ENCODE measurements around the gene LASP1NB.

Gene LASP1NB

DNA sequence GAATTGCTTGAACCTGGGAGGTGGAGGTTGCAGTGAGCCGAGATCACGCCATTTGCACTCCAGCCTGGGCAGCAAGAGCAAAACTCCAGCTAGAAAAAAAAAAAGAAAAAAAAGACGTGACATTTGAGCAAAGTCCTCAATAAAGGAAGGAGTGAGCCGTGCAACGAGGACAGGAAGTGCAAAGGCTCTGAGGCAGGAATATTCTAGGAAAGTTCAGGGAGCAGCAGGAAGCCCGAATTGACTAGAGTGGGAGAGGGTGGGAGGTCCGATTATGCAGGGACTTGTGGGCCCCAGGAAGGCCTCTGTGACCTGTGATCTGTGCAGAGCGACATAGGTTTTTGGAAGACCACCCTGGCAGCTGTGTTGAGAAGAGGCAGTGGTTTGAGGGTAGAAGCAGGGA lies 8.6 kb upstream of the LASP1NB start:
- Mint-ChIP-seq H3K9me3 (ENCODE audit: unreplicated experiment) (no peaks in the 10 kb centered on the region), H3K36me3 (ENCODE audit: unreplicated experiment) (peaks cover 55% of the 10 kb centered on the region), H3K4me3 (ENCODE audit: unreplicated experiment) (no peak overlapping the region), H3K27me3 (ENCODE audit: unreplicated experiment) (no peaks in the 10 kb centered on the region), H3K4me1 (ENCODE audit: unreplicated experiment) (peaks cover 30% of the 10 kb centered on the region), H3K27ac (ENCODE audit: unreplicated experiment) (peak overlapping the region; percentile 15)
- TF ChIP-seq, protein P1, sequence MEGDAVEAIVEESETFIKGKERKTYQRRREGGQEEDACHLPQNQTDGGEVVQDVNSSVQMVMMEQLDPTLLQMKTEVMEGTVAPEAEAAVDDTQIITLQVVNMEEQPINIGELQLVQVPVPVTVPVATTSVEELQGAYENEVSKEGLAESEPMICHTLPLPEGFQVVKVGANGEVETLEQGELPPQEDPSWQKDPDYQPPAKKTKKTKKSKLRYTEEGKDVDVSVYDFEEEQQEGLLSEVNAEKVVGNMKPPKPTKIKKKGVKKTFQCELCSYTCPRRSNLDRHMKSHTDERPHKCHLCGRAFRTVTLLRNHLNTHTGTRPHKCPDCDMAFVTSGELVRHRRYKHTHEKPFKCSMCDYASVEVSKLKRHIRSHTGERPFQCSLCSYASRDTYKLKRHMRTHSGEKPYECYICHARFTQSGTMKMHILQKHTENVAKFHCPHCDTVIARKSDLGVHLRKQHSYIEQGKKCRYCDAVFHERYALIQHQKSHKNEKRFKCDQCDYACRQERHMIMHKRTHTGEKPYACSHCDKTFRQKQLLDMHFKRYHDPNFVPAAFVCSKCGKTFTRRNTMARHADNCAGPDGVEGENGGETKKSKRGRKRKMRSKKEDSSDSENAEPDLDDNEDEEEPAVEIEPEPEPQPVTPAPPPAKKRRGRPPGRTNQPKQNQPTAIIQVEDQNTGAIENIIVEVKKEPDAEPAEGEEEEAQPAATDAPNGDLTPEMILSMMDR (IDR thresholded peaks at IDR 0.05) = no peak
- DNase-seq (ENCODE audit: extremely low spot score, unreplicated experiment) = peak; percentile 27

DNA sequence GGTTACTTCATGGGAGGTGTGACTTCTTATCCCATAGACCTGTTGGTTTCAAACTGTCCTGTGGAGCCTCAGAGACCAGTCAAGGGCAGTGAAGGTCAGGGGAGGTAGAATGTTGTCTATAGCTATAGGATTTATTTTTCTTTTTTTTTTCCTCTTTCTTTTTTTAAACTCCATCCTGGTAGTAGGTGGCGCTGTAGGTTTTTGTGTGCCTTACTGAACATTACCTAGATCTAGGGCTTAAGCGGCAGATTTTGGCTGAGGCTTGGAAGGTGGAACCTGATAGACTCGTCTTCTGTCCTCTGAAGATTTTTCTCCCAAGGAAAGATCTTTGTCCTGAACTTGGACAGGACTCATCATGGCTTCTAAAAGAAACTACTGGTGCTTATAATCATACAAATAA lies 8.2 kb upstream of the LASP1NB start:
- Mint-ChIP-seq H3K4me1 (ENCODE audit: unreplicated experiment) (peaks cover 34% of the 10 kb centered on the region), H3K4me3 (ENCODE audit: unreplicated experiment) (no peak overlapping the region), H3K36me3 (ENCODE audit: unreplicated experiment) (peaks cover 59% of the 10 kb centered on the region), H3K27me3 (ENCODE audit: unreplicated experiment) (no peaks in the 10 kb centered on the region), H3K9me3 (ENCODE audit: unreplicated experiment) (no peaks in the 10 kb centered on the region), H3K27ac (ENCODE audit: unreplicated experiment) (peak overlapping the region; percentile 15)
- no peak for DNase-seq (ENCODE audit: extremely low spot score, unreplicated experiment)
- TF ChIP-seq, protein P1 (IDR thresholded peaks at IDR 0.05) = no peak

DNA sequence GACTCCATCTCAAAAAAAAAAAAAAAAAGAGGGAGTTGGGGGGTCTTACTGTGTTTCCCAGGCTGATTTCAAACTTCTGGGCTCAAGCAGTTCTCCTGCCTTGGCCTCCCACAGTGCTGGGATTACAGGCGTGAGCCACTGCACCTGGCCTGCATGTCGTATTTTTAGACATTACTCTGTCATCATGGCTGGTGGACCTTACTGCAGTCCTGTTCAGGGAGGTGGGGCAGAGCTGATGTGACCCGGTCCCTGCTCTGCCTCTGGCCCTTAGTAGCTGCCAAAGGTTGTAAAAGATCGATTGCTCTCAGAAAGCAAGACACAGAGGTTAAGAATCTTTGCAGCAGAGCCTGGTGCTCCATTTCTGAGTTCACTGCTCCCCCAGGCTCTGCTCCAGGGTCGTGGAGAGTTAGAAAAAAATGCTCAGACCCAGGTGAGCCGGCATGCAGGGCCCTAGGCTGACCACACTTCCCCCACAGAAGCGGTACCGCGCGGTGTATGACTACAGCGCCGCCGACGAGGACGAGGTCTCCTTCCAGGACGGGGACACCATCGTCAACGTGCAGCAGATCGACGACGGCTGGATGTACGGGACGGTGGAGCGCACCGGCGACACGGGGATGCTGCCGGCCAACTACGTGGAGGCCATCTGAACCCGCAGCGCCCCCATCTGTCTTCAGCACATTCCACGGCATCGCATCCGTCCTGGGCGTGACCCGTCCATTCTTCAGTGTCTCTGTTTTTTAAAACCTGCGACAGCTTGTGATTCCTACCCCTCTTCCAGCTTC lies 7.1 kb upstream of the LASP1NB start:
- Mint-ChIP-seq H3K27me3 (ENCODE audit: unreplicated experiment) (no peaks in the 10 kb centered on the region), H3K27ac (ENCODE audit: unreplicated experiment) (no peak overlapping the region), H3K4me1 (ENCODE audit: unreplicated experiment) (peaks cover 42% of the 10 kb centered on the region), H3K9me3 (ENCODE audit: unreplicated experiment) (no peaks in the 10 kb centered on the region), H3K4me3 (ENCODE audit: unreplicated experiment) (no peak overlapping the region), H3K36me3 (ENCODE audit: unreplicated experiment) (peaks cover 55% of the 10 kb centered on the region)
- peak; percentile 80 for DNase-seq (ENCODE audit: extremely low spot score, unreplicated experiment)
- TF ChIP-seq, protein P1 (IDR thresholded peaks at IDR 0.05) = no peak

DNA sequence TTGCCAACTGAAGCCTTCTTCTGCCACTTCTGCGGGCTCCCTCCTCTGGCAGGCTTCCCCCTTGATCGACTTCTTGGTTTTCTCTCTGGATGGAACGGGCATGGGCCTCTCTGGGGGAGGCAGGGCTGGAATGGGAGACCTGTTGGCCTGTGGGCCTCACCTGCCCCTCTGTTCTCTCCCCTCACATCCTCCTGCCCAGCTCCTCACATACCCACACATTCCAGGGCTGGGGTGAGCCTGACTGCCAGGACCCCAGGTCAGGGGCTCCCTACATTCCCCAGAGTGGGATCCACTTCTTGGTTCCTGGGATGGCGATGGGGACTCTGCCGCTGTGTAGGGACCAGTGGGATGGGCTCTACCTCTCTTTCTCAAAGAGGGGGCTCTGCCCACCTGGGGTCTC lies 6.5 kb upstream of the LASP1NB start:
- peaks cover 52% of the 10 kb centered on the region for H3K36me3 Mint-ChIP-seq (ENCODE audit: unreplicated experiment)

More for the DNA sequence above, 6.5 kb upstream of the LASP1NB start:
- TF ChIP-seq, protein P1 (IDR thresholded peaks at IDR 0.05) = no peak
- no peak overlapping the region for H3K4me3 Mint-ChIP-seq (ENCODE audit: unreplicated experiment)
- DNase-seq (ENCODE audit: extremely low spot score, unreplicated experiment) = peak; percentile 80
- no peaks in the 10 kb centered on the region for H3K9me3 Mint-ChIP-seq (ENCODE audit: unreplicated experiment)
- H3K27ac Mint-ChIP-seq (ENCODE audit: unreplicated experiment) = no peak overlapping the region
- H3K27me3 Mint-ChIP-seq (ENCODE audit: unreplicated experiment) = no peaks in the 10 kb centered on the region
- H3K4me1 Mint-ChIP-seq (ENCODE audit: unreplicated experiment) = peaks cover 43% of the 10 kb centered on the region

Measured in osteocyte (in vitro differentiated cells).